ENCODE results near the gene METTL1. TPM values are rescaled to one million over a fixed set of nuclear protein-coding genes. Genes with fewer than 3 reads are reported as not detected.
"Not testable (repeated sequence)": the region's sequence is repeated elsewhere in the genome, so short reads cannot be mapped to it uniquely, and the experiment has no call there.

METTL1 gene
- 10 to 100 TPM in 1 of 4 donors, 1 to 10 TPM in 3; 4.8 to 11.0 (median 7.8) TPM for total RNA-seq

- peaks cover 0 to 46% of the 10 kb centered on the region in 2 donors for H3K36me3 ChIP-seq
- H3K4me3 ChIP-seq, result peak within 1 kb of the TSS; percentile 75 to 88
- H3K4me1 ChIP-seq, result peaks cover 0 to 31% (median 10%) of the 10 kb centered on the region in 3 donors
- H3K27me3 ChIP-seq, result peaks cover 2% of the 10 kb centered on the region
- TF ChIP-seq POLR2AphosphoS5 (IDR thresholded peaks at IDR 0.05), result peak; percentile 77
- TF ChIP-seq, protein P1, sequence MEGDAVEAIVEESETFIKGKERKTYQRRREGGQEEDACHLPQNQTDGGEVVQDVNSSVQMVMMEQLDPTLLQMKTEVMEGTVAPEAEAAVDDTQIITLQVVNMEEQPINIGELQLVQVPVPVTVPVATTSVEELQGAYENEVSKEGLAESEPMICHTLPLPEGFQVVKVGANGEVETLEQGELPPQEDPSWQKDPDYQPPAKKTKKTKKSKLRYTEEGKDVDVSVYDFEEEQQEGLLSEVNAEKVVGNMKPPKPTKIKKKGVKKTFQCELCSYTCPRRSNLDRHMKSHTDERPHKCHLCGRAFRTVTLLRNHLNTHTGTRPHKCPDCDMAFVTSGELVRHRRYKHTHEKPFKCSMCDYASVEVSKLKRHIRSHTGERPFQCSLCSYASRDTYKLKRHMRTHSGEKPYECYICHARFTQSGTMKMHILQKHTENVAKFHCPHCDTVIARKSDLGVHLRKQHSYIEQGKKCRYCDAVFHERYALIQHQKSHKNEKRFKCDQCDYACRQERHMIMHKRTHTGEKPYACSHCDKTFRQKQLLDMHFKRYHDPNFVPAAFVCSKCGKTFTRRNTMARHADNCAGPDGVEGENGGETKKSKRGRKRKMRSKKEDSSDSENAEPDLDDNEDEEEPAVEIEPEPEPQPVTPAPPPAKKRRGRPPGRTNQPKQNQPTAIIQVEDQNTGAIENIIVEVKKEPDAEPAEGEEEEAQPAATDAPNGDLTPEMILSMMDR (IDR thresholded peaks at IDR 0.05), result no peak
- no peak for TF ChIP-seq EP300 (IDR thresholded peaks at IDR 0.05)
- TF ChIP-seq POLR2A (IDR thresholded peaks at IDR 0.05), result peak in 1 of 2 donors; percentile 48
- peak; percentile 95 for ATAC-seq
- 0% methylated on average over 3 to 6 of the region's 28 CpGs for WGBS, 2 donors (ENCODE audit: low coverage in 1 of 2)
- H3K27ac ChIP-seq, result peak within 1 kb of the TSS; percentile 66 to 97 (median 96)
- H3K9me3 ChIP-seq, result no peaks in the 10 kb centered on the region
These were observed at the start of gene METTL1 for GRCh38 chr12:57771873-57772428. Gene METTL1, minus strand, starts transcription at chr12:57772105. Its CDS starts 22 bp downstream, at chr12:57772083.

DNA sequence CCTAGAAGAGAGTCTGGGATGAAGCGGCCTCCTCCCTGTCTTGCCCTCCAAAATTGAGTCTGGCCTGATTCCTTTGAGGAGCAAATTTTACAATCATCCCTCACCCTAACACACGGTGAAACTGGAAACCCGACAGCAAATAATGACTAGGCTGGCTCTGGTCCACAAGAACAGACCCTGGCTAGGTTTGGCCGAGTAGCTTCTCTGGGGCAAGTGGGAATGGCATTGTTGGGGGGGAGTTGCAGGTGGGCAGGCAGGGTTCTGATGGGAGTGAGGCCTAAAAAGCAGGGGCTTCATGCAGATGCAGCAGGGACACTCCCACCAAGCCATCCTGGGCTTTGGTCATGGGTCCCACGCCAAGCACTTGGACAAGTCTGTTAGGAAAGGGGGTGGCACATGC is 49.1 kb upstream of the METTL1 start:
- peaks cover 0 to 98% (median 31%) of the 10 kb centered on the region in 3 donors for H3K4me1 ChIP-seq
- ATAC-seq, H3K9me3 ChIP-seq, H3K27me3 ChIP-seq, H3K4me3 ChIP-seq: not testable (repeated sequence)
- H3K27ac ChIP-seq, result peak overlapping the region in 3 of 4 donors; percentile 18 to 53 (median 43)
- H3K36me3 ChIP-seq, result peaks cover 4 to 77% of the 10 kb centered on the region in 2 donors
- no CpG with 5 or more reads among the region's 5 CpGs for WGBS, 2 donors (ENCODE audit: low coverage in 1 of 2)

- H3K27me3 ChIP-seq, H3K9me3 ChIP-seq, H3K4me3 ChIP-seq, ATAC-seq: not testable (repeated sequence)
- 57 to 58% methylated on average over 7 of the region's 8 CpGs for WGBS, 2 donors (ENCODE audit: low coverage in 1 of 2)
- H3K4me1 ChIP-seq, result peaks cover 0 to 99% (median 39%) of the 10 kb centered on the region in 3 donors
- peaks cover 3 to 68% of the 10 kb centered on the region in 2 donors for H3K36me3 ChIP-seq
- peak overlapping the region in 3 of 4 donors; percentile 43 to 65 (median 50) for H3K27ac ChIP-seq
These were observed 48.2 kb upstream of the METTL1 start for GRCh38 chr12:57820119-57820518.

- Histone ChIP-seq H3K27ac (peak overlapping the region in 3 of 4 donors; percentile 58 to 65 (median 64)), H3K36me3 (peaks cover 0 to 49% of the 10 kb centered on the region in 2 donors), H3K4me1 (peaks cover 0 to 90% (median 41%) of the 10 kb centered on the region in 3 donors)
- H3K4me3 ChIP-seq, ATAC-seq, H3K27me3 ChIP-seq, H3K9me3 ChIP-seq: not testable (repeated sequence)
- WGBS, 2 donors (ENCODE audit: low coverage in 1 of 2), result 72 to 79% methylated on average over 2 to 3 of the region's 3 CpGs
These were observed 46.1 kb upstream of the METTL1 start for GRCh38 chr12:57817990-57818331.

DNA sequence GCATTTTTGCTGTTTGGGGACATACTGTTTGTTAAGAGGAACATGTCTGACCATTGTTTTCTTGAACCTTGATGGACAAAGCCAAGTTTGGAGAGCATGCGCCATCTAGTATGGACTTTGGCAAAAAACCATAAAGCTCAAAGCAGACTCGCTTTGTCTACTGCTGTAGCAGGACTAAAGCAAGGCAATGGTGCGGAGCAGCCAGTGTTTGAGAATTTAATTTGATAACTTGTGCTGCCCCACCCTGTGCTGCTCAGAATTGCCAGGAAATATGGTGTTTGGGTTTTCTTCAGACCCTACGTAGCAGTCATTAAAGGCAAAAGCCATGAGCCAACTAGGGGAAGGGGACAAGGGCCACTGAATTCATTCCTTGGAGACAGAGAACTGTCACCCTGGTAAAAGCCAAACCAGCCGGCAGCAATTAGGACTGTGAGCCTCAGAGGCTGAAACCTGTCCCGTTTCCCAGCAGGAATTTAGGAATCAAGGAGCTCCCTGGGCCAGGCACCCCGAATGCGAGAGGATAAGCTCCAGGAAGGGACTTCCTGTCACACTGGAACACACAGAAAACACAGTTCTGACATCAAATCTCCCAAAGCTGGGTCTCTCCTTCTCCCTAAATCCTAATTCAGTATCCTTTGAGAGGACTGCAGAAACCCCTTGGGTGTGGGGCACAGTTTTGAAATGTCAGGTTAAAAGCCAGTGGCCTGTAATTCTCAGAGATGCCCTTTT is 45.5 kb upstream of the METTL1 start:
- no peak for ATAC-seq
- Histone ChIP-seq H3K4me1 (peaks cover 0 to 85% (median 35%) of the 10 kb centered on the region in 3 donors), H3K27me3 (no peaks in the 10 kb centered on the region), H3K36me3 (peaks cover 0 to 49% of the 10 kb centered on the region in 2 donors), H3K27ac (peak overlapping the region in 3 of 4 donors; percentile 58 to 65 (median 64)), H3K9me3 (no peaks in the 10 kb centered on the region), H3K4me3 (no peak overlapping the region)
- WGBS, 2 donors (ENCODE audit: low coverage in 1 of 2), result 57 to 86% methylated on average over 4 to 8 of the region's 8 CpGs
- TF ChIP-seq, protein P1 (IDR thresholded peaks at IDR 0.05), result no peak
- no peak for TF ChIP-seq POLR2A (IDR thresholded peaks at IDR 0.05)
- no peak for TF ChIP-seq POLR2AphosphoS5 (IDR thresholded peaks at IDR 0.05)
- TF ChIP-seq EP300 (IDR thresholded peaks at IDR 0.05), result no peak

DNA sequence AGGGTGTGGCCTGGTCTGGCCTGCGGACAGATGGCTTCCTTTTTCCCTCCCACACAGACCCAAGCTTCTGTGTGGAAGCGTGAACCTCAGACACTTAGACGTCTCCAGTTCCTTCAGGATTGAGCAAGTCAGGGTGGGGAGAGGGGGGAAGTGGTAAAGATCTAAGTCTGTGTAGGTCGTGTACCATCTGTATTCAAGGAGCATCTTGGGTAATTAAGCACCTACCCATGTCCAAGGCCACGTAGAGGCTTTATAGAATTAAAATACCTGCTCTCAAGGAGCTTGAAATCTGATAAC is 44.9 kb upstream of the METTL1 start:
- Histone ChIP-seq H3K4me1 (peaks cover 0 to 79% (median 29%) of the 10 kb centered on the region in 3 donors), H3K27ac (peak overlapping the region in 3 of 4 donors; percentile 58 to 65 (median 64)), H3K4me3 (no peak overlapping the region), H3K27me3 (no peaks in the 10 kb centered on the region), H3K9me3 (no peaks in the 10 kb centered on the region), H3K36me3 (peaks cover 0 to 49% of the 10 kb centered on the region in 2 donors)
- peak; percentile 69 for ATAC-seq
- TF ChIP-seq POLR2AphosphoS5 (IDR thresholded peaks at IDR 0.05) (peak; percentile 15), EP300 (IDR thresholded peaks at IDR 0.05) (no peak), POLR2A (IDR thresholded peaks at IDR 0.05) (no peak)
- 10 to 60% methylated on average over 1 to 2 of the region's 5 CpGs for WGBS, 2 donors (ENCODE audit: low coverage in 1 of 2)
